ENCODE results near the gene UBXN11.
A peak's percentile ranks its signal among the peaks of the same experiment; 100 is the strongest.
"Not testable (repeated sequence)": the region's sequence is repeated elsewhere in the genome, so short reads cannot be mapped to it uniquely, and the experiment has no call there.

UBXN11 gene

GRCh38 chr1:26296340-26297056 is 9.9 kb downstream of the UBXN11 start:
- H3K27ac ChIP-seq: peak overlapping the region; percentile 18; the same call in 1 of the 2 replicates
- CTCF ChIA-PET: interaction anchor here (0.7 to 2.3 kb wide), 3 partner anchors 10 to 133 kb away, joined by 4 to 10 read pairs (median 9); no protein-coding TSS in a partner anchor
- no peak for DNase-seq (ENCODE audit: low spot score)
- POLR2A ChIA-PET (ENCODE audit: low non-redundant PET): no interaction called here
- TF ChIP-seq CTCF (conservative IDR thresholded peaks at IDR 0.05; ENCODE audit: low read depth): no peak

DNA sequence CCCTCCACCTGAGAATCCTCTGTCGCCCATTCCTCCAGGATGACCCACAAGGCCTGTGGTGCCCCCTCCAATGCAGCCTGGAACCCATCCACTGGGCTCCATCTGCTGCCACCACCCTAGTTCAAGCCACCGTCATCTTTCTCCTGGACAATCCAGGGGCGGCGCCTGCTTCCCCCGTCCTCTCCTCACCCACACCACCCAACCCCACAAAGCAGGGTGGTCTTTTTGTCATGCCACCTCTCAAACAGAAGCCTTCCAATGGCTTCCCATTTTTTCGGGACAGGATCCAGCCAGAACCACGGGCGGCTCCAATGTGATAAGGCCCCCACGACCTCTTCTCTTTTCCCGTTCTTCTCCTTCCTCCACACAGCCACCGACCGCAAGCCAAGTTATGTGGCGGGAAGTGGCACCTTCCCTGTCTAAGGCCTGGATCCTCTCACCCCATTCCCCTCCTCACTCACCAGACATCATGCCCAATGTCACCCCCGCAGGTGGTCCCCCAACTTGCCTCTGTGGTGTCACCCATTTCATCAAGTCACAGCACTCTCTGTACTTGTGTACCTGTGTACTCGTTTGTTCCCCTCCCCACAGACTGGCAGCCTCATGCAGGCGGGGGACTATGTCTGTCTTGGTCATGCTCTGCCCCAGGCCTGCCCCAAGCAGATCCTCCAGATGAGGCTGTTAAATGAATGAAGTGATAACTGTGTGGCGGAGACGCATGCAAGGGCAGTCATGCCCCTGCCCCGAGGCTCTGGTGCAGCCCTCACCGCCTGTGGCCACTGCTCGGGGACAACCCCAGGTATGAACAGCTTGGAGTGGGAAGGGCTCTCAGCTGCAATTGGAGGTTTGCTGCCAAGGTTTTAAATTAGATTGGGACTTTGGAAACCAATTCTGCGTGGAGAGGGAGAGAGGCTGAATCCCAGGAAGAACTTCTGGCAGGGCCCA is 11.0 kb downstream of the UBXN11 start:
- no peak for TF ChIP-seq CTCF (conservative IDR thresholded peaks at IDR 0.05; ENCODE audit: low read depth)
- POLR2A ChIA-PET (ENCODE audit: low non-redundant PET): no interaction called here
- no peak for DNase-seq (ENCODE audit: low spot score)
- CTCF ChIA-PET: interaction anchor here (2.2 to 2.3 kb wide), 2 partner anchors 9 to 26 kb away, joined by 9 to 10 read pairs; no protein-coding TSS in a partner anchor
- peak overlapping the region; percentile 18; the same call in 1 of the 2 replicates for H3K27ac ChIP-seq

DNA sequence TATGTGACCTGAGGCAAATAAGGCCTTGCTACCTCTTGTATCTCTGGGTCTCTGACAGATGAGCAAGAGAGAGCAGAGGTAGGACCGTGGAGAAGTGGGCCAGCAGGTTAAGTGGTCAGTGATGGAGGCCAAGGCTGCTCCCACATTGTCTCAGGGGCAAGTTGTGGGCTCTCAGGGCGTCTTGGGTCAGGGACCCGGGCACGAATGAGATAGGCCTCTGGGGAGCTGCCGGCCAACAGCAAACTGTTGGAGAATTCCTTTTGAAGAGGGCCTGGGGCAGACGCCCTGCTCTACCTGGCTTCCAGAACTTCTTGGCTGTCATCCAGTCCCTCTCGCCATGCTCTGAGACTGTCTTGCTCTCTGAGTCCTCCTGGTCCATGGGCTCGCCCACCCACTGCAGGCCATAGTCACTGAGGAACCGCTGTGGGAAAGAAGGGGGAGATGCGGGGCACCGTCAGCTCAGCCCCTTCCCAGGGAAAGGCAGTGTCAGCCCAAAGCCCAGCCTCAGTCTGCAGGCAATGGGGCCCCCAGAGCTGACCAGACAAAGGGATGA is 12.4 kb downstream of the UBXN11 start:
- H3K27ac ChIP-seq: peak overlapping the region; percentile 13
- CTCF ChIA-PET: interaction anchor here (0.6 kb wide), 1 partner anchor 1777 kb away, joined by 3 read pairs; no protein-coding TSS in a partner anchor
- POLR2A ChIA-PET (ENCODE audit: low non-redundant PET): no interaction called here
- TF ChIP-seq CTCF (conservative IDR thresholded peaks at IDR 0.05; ENCODE audit: low read depth): no peak
- no peak for DNase-seq (ENCODE audit: low spot score)

GRCh38 chr1:26292735-26293134 is 13.7 kb downstream of the UBXN11 start:
- DNase-seq (ENCODE audit: low spot score); POLR2A ChIA-PET (ENCODE audit: low non-redundant PET); CTCF ChIA-PET; H3K27ac ChIP-seq: not testable (repeated sequence)

GRCh38 chr1:26291939-26292338 is 14.5 kb downstream of the UBXN11 start:
- no peak for DNase-seq (ENCODE audit: low spot score)
- ChIA-PET POLR2A (ENCODE audit: low non-redundant PET) (no interaction called here), CTCF (no interaction called here)
- TF ChIP-seq CTCF (conservative IDR thresholded peaks at IDR 0.05; ENCODE audit: low read depth): no peak
- peak overlapping the region; percentile 56; the same call in 1 of the 2 replicates for H3K27ac ChIP-seq

GRCh38 chr1:26291433-26291832 is 15.0 kb downstream of the UBXN11 start:
- no peak for DNase-seq (ENCODE audit: low spot score)
- POLR2A ChIA-PET (ENCODE audit: low non-redundant PET): no interaction called here
- CTCF ChIA-PET: no interaction called here
- peak overlapping the region; percentile 56; the same call in 1 of the 2 replicates for H3K27ac ChIP-seq
- no peak for TF ChIP-seq CTCF (conservative IDR thresholded peaks at IDR 0.05; ENCODE audit: low read depth)
